Glutamatergic neuron (in vitro differentiated cells): ENCODE data around the gene PACSIN3. TPM values are rescaled to one million over a fixed set of nuclear protein-coding genes. Genes with fewer than 3 reads are reported as not detected.

ENCODE experiments used
- DNase-seq: peaks from one replicate; pipeline ENCODE4 v3.0.0; 2022
- H3K27ac Mint-ChIP-seq: one replicate; pipeline ENCODE4 v1.8.0; 2020; ENCODE audit warnings: mild to moderate bottlenecking, mixed read lengths, inconsistent platforms; ENCODE audit not compliant: unreplicated experiment
- H3K27me3 Mint-ChIP-seq: one replicate; pipeline ENCODE4 v1.8.0; 2020; ENCODE audit warnings: mild to moderate bottlenecking, moderate library complexity, mixed read lengths, inconsistent platforms; ENCODE audit not compliant: unreplicated experiment
- H3K36me3 Mint-ChIP-seq: one replicate; pipeline ENCODE4 v1.8.0; 2020; ENCODE audit warnings: mild to moderate bottlenecking, mixed read lengths, inconsistent platforms; ENCODE audit not compliant: unreplicated experiment
- H3K4me1 Mint-ChIP-seq: one replicate; pipeline ENCODE4 v1.8.0; 2020; ENCODE audit warnings: mild to moderate bottlenecking, low read depth, mixed read lengths, inconsistent platforms; ENCODE audit not compliant: unreplicated experiment
- H3K4me3 Mint-ChIP-seq: one replicate; pipeline ENCODE4 v1.8.0; 2020; ENCODE audit warnings: mild to moderate bottlenecking, mixed read lengths, inconsistent platforms; ENCODE audit not compliant: unreplicated experiment
- H3K9me3 Mint-ChIP-seq: one replicate; pipeline ENCODE4 v1.8.0; 2020; ENCODE audit warnings: mild to moderate bottlenecking, moderate library complexity, mixed read lengths, inconsistent platforms; ENCODE audit not compliant: unreplicated experiment
- CTCF ChIP-seq: fragments of 200-600 bp; sonication (generic); IDR thresholded peaks from one replicate; pipeline ENCODE4 v1.5.0; 2021; ENCODE audit not compliant: partially characterized antibody, unreplicated experiment
- total RNA-seq: library from RNA; stranded (reverse); fragmentation: NEBNext Ultra II Directional; extraction: Animal tissue kit (Norgen Biotek cat#: 25700); gene quantifications from one replicate; pipeline ENCODE4 v1.2.1, GENCODE V29; 2021; ENCODE audit not compliant: unreplicated experiment

Gene PACSIN3
- total RNA-seq, 1 donor from 2014 or later = 2.2 TPM

GRCh38 chr11:47229161-47229560 is 42.9 kb upstream of the PACSIN3 start:
- no peaks in the 10 kb centered on the region for H3K36me3 Mint-ChIP-seq
- H3K27ac Mint-ChIP-seq = no peak overlapping the region
- peaks cover 5% of the 10 kb centered on the region for H3K9me3 Mint-ChIP-seq

GRCh38 chr11:47225552-47226400 is 39.5 kb upstream of the PACSIN3 start:
- TF ChIP-seq CTCF = no peak
- no peaks in the 10 kb centered on the region for H3K4me1 Mint-ChIP-seq
- H3K9me3 Mint-ChIP-seq = peaks cover 5% of the 10 kb centered on the region
- no peak overlapping the region for H3K27ac Mint-ChIP-seq
- H3K27me3 Mint-ChIP-seq = no peaks in the 10 kb centered on the region
- no peak for DNase-seq
- no peaks in the 10 kb centered on the region for H3K36me3 Mint-ChIP-seq
- no peak overlapping the region for H3K4me3 Mint-ChIP-seq

More at GRCh38 chr11:47229161-47229560, 42.9 kb upstream of the PACSIN3 start:
- peaks cover 2% of the 10 kb centered on the region for H3K27me3 Mint-ChIP-seq
- H3K4me3 Mint-ChIP-seq = no peak overlapping the region
- TF ChIP-seq CTCF = no peak
- no peak for DNase-seq
- no peaks in the 10 kb centered on the region for H3K4me1 Mint-ChIP-seq

- Mint-ChIP-seq H3K27ac (no peak overlapping the region), H3K27me3 (no peaks in the 10 kb centered on the region), H3K4me3 (no peak overlapping the region), H3K36me3 (no peaks in the 10 kb centered on the region), H3K4me1 (peaks cover 4% of the 10 kb centered on the region), H3K9me3 (no peaks in the 10 kb centered on the region)
- TF ChIP-seq CTCF = no peak
- DNase-seq = no peak
Measured at GRCh38 chr11:47222696-47223095, 36.5 kb upstream of the PACSIN3 start.

GRCh38 chr11:47220401-47220821 is 34.2 kb upstream of the PACSIN3 start:
- TF ChIP-seq CTCF = no peak
- peaks cover 5% of the 10 kb centered on the region for H3K9me3 Mint-ChIP-seq
- H3K27ac Mint-ChIP-seq = no peak overlapping the region
- no peaks in the 10 kb centered on the region for H3K36me3 Mint-ChIP-seq
- H3K4me1 Mint-ChIP-seq = peaks cover 4% of the 10 kb centered on the region
- no peak overlapping the region for H3K4me3 Mint-ChIP-seq
- no peak for DNase-seq
- H3K27me3 Mint-ChIP-seq = no peaks in the 10 kb centered on the region

- H3K9me3 Mint-ChIP-seq = peaks cover 7% of the 10 kb centered on the region
- H3K4me1 Mint-ChIP-seq = peaks cover 4% of the 10 kb centered on the region
- H3K4me3 Mint-ChIP-seq = peak overlapping the region; percentile 90
- H3K27me3 Mint-ChIP-seq = peaks cover 2% of the 10 kb centered on the region
- H3K36me3 Mint-ChIP-seq = no peaks in the 10 kb centered on the region
- DNase-seq = no peak
- no peak for TF ChIP-seq CTCF
- H3K27ac Mint-ChIP-seq = peak overlapping the region; percentile 26
Measured at GRCh38 chr11:47216121-47216798, 30.0 kb upstream of the PACSIN3 start.
